ENCODE results near the gene CUTC. TPM values are rescaled to one million over a fixed set of nuclear protein-coding genes. Genes with fewer than 3 reads are reported as not detected.

The CUTC gene
- total RNA-seq, 1 donor from 2014 or later = 46.8 TPM

DNA sequence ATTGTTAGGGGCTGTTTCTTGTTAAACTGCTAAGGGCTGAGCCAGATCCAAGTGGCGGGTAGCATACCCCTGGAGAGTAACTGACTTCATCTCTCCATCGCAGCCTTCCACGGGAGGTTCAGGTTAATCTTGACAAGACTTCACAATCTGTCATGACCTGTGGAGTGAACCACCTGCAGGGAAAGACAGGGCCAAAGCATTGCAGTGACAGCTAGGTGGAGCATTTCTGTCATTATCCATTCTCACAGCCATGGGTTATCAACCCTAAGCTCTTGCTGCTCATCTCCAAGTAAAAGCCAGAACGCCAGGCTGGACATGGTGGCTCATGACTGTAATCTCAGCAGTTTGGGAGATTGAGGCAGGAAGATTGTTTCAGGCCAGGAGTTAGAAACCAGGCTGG is 67.6 kb downstream of the CUTC start:
- Mint-ChIP-seq H3K4me3 (no peak overlapping the region), H3K27me3 (peaks cover 4% of the 10 kb centered on the region), H3K27ac (no peak overlapping the region), H3K4me1 (no peaks in the 10 kb centered on the region), H3K9me3 (no peaks in the 10 kb centered on the region), H3K36me3 (ENCODE audit: low read depth) (no peaks in the 10 kb centered on the region)
- no peak for DNase-seq
- intact Hi-C loops (cut with micrococcal nuclease) = no loop called here

DNA sequence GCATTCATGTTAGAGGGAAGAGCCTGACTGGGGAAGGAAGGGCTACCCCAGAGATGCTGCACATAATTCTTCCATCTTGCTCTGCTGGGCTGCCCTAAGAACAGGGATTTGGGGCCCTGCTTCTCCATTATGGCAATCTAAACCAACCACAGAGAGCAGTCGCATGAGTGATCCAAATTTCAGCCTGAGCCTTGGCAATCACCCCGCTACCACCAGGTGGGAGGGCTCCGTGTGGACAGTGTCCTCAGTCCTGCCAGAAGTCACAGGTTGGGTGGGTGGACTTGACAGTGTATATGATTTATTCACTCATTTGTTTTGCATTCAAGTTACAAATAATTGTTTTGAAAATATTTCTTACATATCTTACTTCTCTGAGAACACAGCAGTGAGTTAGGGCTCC is 72.4 kb downstream of the CUTC start:
- no peak for DNase-seq
- no peaks in the 10 kb centered on the region for H3K9me3 Mint-ChIP-seq
- no peaks in the 10 kb centered on the region for H3K36me3 Mint-ChIP-seq (ENCODE audit: low read depth)
- peaks cover 4% of the 10 kb centered on the region for H3K27me3 Mint-ChIP-seq
- H3K27ac Mint-ChIP-seq = no peak overlapping the region
- no peaks in the 10 kb centered on the region for H3K4me1 Mint-ChIP-seq
- no peak overlapping the region for H3K4me3 Mint-ChIP-seq
- intact Hi-C loops (cut with micrococcal nuclease) = no loop called here

DNA sequence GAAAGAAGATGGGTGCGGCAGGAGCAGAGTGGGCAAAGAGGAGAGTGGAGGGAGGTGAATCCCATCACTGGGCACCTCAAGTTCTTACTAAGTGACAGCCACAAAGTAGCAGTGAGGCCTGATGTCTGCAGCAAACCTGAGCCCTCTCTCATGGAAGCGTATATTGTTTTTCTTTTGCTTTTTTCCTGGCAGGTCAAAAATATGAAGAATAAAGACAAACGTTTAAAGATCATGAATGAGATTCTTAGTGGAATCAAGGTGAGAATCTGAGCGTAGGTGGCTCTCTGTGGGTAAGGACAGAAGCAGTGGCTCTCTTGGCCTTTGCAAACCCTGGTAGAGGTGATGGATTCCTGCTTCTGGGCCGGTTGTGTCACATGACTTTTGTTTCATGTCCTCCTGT is 73.2 kb downstream of the CUTC start:
- H3K27me3 Mint-ChIP-seq = peaks cover 4% of the 10 kb centered on the region
- intact Hi-C loops (cut with micrococcal nuclease) = no loop called here
- no peaks in the 10 kb centered on the region for H3K9me3 Mint-ChIP-seq
- DNase-seq = no peak
- no peaks in the 10 kb centered on the region for H3K4me1 Mint-ChIP-seq
- H3K27ac Mint-ChIP-seq = no peak overlapping the region
- H3K4me3 Mint-ChIP-seq = no peak overlapping the region
- no peaks in the 10 kb centered on the region for H3K36me3 Mint-ChIP-seq (ENCODE audit: low read depth)

Other genes starting within 250 kb of the CUTC start
- not detected in 2 replicates for gene NKX2-3, start 199.3 kb upstream of the CUTC start, total RNA-seq
- 55.8 and 61.2 TPM in 2 replicates for gene SLC25A28, start 111.8 kb upstream of the CUTC start, total RNA-seq
- 8.2 and 8.3 TPM in 2 replicates for gene ENTPD7, start 72.7 kb upstream of the CUTC start, total RNA-seq
- 40.7 and 41.1 TPM in 2 replicates for gene COX15, start 107 bp upstream of the CUTC start, total RNA-seq
- gene ABCC2, start 50.4 kb downstream of the CUTC start, total RNA-seq = 0.73 and 1.3 TPM in 2 replicates